Muscle layer of colon (tissue), 2 donors: ENCODE results near the gene GNG7.
"Not testable (repeated sequence)": the region's sequence is repeated elsewhere in the genome, so short reads cannot be mapped to it uniquely, and the experiment has no call there.

Experiments
- H3K27ac ChIP-seq: one replicate; pipeline ENCODE4 v1.7.0; 2013; ENCODE audit warnings: low read depth, mild to moderate bottlenecking, low read length, moderate library complexity
- H3K27me3 ChIP-seq, 2 donors: one replicate each; pipeline ENCODE4 v1.7.0; 2013; ENCODE audit warnings: low read length in 2 of 2, mild to moderate bottlenecking in 2 of 2; ENCODE audit not compliant: insufficient read depth in 2 of 2, control insufficient read depth in 1 of 2
- H3K36me3 ChIP-seq: one replicate; pipeline ENCODE4 v1.7.0; 2013; ENCODE audit warnings: mild to moderate bottlenecking, low read length; ENCODE audit not compliant: insufficient read depth
- H3K4me1 ChIP-seq: one replicate; pipeline ENCODE4 v1.7.0; 2013; ENCODE audit warnings: mild to moderate bottlenecking, low read length; ENCODE audit not compliant: insufficient read depth
- H3K4me3 ChIP-seq, 2 donors: one replicate each; pipeline ENCODE4 v1.7.0; 2013; ENCODE audit warnings: low read length in 2 of 2, low read depth in 1 of 2, mild to moderate bottlenecking in 1 of 2, moderate library complexity in 1 of 2
- H3K9ac ChIP-seq: one replicate; pipeline ENCODE4 v1.7.0; 2013; ENCODE audit warnings: low read length
- H3K9me3 ChIP-seq: one replicate; pipeline ENCODE4 v1.7.0; 2013; ENCODE audit warnings: mild to moderate bottlenecking, low read length
- donor health status: abdominal sarcoma.
- donor health status: Adenocarcinoma of cecum.

The GNG7 gene

DNA sequence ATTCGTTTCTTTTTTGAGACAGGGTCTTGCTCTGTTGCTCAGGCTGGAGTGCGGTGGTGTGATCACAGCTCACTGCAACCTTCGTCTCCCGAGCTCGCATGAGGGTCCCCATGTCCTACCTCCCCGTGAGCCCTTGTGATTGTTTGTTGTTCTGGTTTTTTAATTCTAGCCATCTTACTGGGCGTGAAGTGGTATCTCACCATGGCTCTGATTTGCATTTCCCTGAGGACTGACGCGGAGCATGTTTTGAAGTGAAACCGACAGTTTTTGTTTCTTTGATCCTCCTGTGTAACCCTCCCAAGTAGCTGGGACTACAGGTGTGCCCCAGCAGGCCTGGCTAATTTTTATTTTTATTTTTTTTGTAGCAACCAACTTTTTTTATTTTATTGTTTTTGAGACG, 21.7 kb downstream of the GNG7 start:
- Histone ChIP-seq H3K36me3 (no peaks in the 10 kb centered on the region), H3K9ac (no peak overlapping the region), H3K27ac (no peak overlapping the region), H3K4me1 (no peaks in the 10 kb centered on the region), H3K4me3 (no peak overlapping the region), H3K9me3 (no peaks in the 10 kb centered on the region), H3K27me3 (no peaks in the 10 kb centered on the region)

GRCh38 chr19:2679439-2679838, 23.1 kb downstream of the GNG7 start:
- peaks cover 9% of the 10 kb centered on the region for H3K4me1 ChIP-seq
- no peaks in the 10 kb centered on the region for H3K27me3 ChIP-seq
- no peak overlapping the region for H3K4me3 ChIP-seq
- no peaks in the 10 kb centered on the region for H3K9me3 ChIP-seq
- H3K36me3 ChIP-seq, result no peaks in the 10 kb centered on the region
- H3K9ac ChIP-seq, result no peak overlapping the region
- H3K27ac ChIP-seq, result no peak overlapping the region

GRCh38 chr19:2678948-2679347, 23.5 kb downstream of the GNG7 start:
- not testable (repeated sequence) for H3K9ac ChIP-seq, H3K9me3 ChIP-seq, H3K36me3 ChIP-seq, H3K4me1 ChIP-seq, H3K27me3 ChIP-seq, H3K4me3 ChIP-seq, H3K27ac ChIP-seq

- no peak overlapping the region for H3K27ac ChIP-seq
- no peaks in the 10 kb centered on the region for H3K27me3 ChIP-seq
- peaks cover 9% of the 10 kb centered on the region for H3K4me1 ChIP-seq
- no peaks in the 10 kb centered on the region for H3K36me3 ChIP-seq
- H3K4me3 ChIP-seq, result no peak overlapping the region
- no peak overlapping the region for H3K9ac ChIP-seq
- no peaks in the 10 kb centered on the region for H3K9me3 ChIP-seq
Measured at GRCh38 chr19:2678044-2678671, 24.3 kb downstream of the GNG7 start.

- Histone ChIP-seq H3K9ac (no peak overlapping the region), H3K4me1 (peaks cover 9% of the 10 kb centered on the region), H3K27ac (no peak overlapping the region), H3K4me3 (no peak overlapping the region), H3K36me3 (no peaks in the 10 kb centered on the region), H3K9me3 (no peaks in the 10 kb centered on the region), H3K27me3 (no peaks in the 10 kb centered on the region)
Measured at GRCh38 chr19:2676823-2677222, 25.7 kb downstream of the GNG7 start.

- Histone ChIP-seq H3K9me3 (no peaks in the 10 kb centered on the region), H3K36me3 (no peaks in the 10 kb centered on the region), H3K9ac (no peak overlapping the region), H3K27me3 (no peaks in the 10 kb centered on the region), H3K4me1 (peaks cover 9% of the 10 kb centered on the region), H3K27ac (no peak overlapping the region), H3K4me3 (no peak overlapping the region)
Measured at GRCh38 chr19:2675892-2676291, 26.6 kb downstream of the GNG7 start.

- Histone ChIP-seq H3K27me3 (no peaks in the 10 kb centered on the region), H3K9me3 (no peaks in the 10 kb centered on the region), H3K36me3 (no peaks in the 10 kb centered on the region), H3K9ac (no peak overlapping the region), H3K4me3 (no peak overlapping the region), H3K4me1 (peaks cover 5% of the 10 kb centered on the region), H3K27ac (no peak overlapping the region)
Measured at GRCh38 chr19:2670217-2670616, 32.3 kb downstream of the GNG7 start.

GRCh38 chr19:2668175-2668763, 34.2 kb downstream of the GNG7 start:
- H3K4me1 ChIP-seq, result no peaks in the 10 kb centered on the region
- no peaks in the 10 kb centered on the region for H3K27me3 ChIP-seq
- H3K27ac ChIP-seq, result no peak overlapping the region
- no peaks in the 10 kb centered on the region for H3K36me3 ChIP-seq
- H3K9ac ChIP-seq, result no peak overlapping the region
- no peak overlapping the region for H3K4me3 ChIP-seq
- no peaks in the 10 kb centered on the region for H3K9me3 ChIP-seq

DNA sequence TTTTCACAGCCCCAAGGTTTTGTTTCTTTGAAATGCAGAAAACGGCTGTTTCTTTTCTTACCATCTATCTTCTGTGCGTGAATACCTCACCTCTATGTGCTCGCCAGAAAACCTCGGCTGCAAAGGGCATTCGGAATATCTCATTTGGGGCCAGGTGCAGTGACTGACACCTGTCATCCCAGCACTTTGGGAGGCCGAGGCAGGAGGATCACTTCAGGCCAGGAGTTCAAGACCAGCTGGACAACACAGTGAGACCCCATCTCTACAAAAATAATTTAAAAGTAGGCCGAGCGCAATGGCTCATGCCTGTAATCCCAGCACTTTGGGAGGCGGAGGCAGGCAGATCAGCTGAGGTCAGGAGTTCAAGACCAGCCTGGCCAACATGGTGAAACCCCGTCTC, 35.1 kb downstream of the GNG7 start:
- H3K9ac ChIP-seq, H3K27me3 ChIP-seq, H3K4me3 ChIP-seq, H3K27ac ChIP-seq, H3K4me1 ChIP-seq, H3K9me3 ChIP-seq, H3K36me3 ChIP-seq: not testable (repeated sequence)

GRCh38 chr19:2666344-2666994, 36.0 kb downstream of the GNG7 start:
- H3K4me3 ChIP-seq, result no peak overlapping the region
- no peaks in the 10 kb centered on the region for H3K27me3 ChIP-seq
- H3K9ac ChIP-seq, result no peak overlapping the region
- H3K9me3 ChIP-seq, result no peaks in the 10 kb centered on the region
- H3K4me1 ChIP-seq, result no peaks in the 10 kb centered on the region
- no peak overlapping the region for H3K27ac ChIP-seq
- H3K36me3 ChIP-seq, result no peaks in the 10 kb centered on the region

DNA sequence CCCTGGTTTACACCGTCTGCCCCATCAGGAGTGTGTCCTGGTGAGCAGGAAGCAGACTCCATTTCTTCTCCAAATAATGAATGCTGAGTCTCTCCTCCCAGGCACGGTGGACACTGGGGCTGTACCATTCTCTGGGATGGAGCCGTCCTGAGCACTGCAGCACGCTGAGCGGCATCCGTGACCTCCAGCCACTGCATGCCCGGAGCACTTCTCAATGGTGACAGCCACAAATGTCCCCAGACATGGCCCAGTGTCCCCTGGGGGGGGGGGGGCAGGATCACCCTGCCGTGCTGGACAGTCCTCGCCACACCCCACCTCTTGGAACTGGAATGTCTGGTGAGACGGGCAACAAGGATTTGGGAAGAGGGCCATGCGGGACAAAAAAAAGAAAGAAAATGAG, 37.4 kb downstream of the GNG7 start:
- Histone ChIP-seq H3K27ac (no peak overlapping the region), H3K9ac (no peak overlapping the region), H3K9me3 (no peaks in the 10 kb centered on the region), H3K4me3 (no peak overlapping the region), H3K36me3 (no peaks in the 10 kb centered on the region), H3K27me3 (no peaks in the 10 kb centered on the region), H3K4me1 (no peaks in the 10 kb centered on the region)
